ENCODE measurements around the gene UBTD2. TPM values are rescaled to one million over a fixed set of nuclear protein-coding genes. Genes with fewer than 3 reads are reported as not detected.

UBTD2 gene
- total RNA-seq, 1 donor from 2014 or later = 15.8 TPM

- Histone ChIP-seq H3K36me3 (no peaks in the 10 kb centered on the region), H3K27ac (no peak overlapping the region), H3K9me3 (no peaks in the 10 kb centered on the region), H3K4me1 (no peaks in the 10 kb centered on the region), H3K27me3 (ENCODE audit: low read depth) (no peaks in the 10 kb centered on the region), H3K4me3 (no peak overlapping the region)
- TF ChIP-seq CTCF (IDR thresholded peaks at IDR 0.05) = no peak
- ATAC-seq = no peak
- DNase-seq = no peak
- intact Hi-C loops (cut with DNase I) = no loop called here
These were observed 88.4 kb downstream of the UBTD2 start for GRCh38 chr5:172194985-172195774.

- intact Hi-C loops (cut with DNase I) = no loop called here
- no peaks in the 10 kb centered on the region for H3K9me3 ChIP-seq
- TF ChIP-seq CTCF (IDR thresholded peaks at IDR 0.05) = no peak
- no peaks in the 10 kb centered on the region for H3K27me3 ChIP-seq (ENCODE audit: low read depth)
- no peak within 1 kb of the TSS for H3K27ac ChIP-seq
- no peaks in the 10 kb centered on the region for H3K36me3 ChIP-seq
- H3K4me1 ChIP-seq = no peaks in the 10 kb centered on the region
- ATAC-seq (no peak), DNase-seq (no peak)
- H3K4me3 ChIP-seq = no peak within 1 kb of the TSS
These were observed 89.7 kb downstream of the UBTD2 start, which contains the start of gene EFCAB9 for GRCh38 chr5:172193872-172194271. Gene EFCAB9 (plus strand): TSS chr5:172194172. CDS start chr5:172194173, 1 bp downstream.

- H3K27ac ChIP-seq = no peak overlapping the region
- H3K4me3 ChIP-seq = no peak overlapping the region
- no peak for DNase-seq
- peaks cover 23% of the 10 kb centered on the region for H3K4me1 ChIP-seq
- no peak for ATAC-seq
- H3K9me3 ChIP-seq = no peaks in the 10 kb centered on the region
- no peaks in the 10 kb centered on the region for H3K27me3 ChIP-seq (ENCODE audit: low read depth)
- no peaks in the 10 kb centered on the region for H3K36me3 ChIP-seq
- no peak for TF ChIP-seq CTCF (IDR thresholded peaks at IDR 0.05)
- intact Hi-C loops (cut with DNase I) = no loop called here
These were observed 93.8 kb downstream of the UBTD2 start for GRCh38 chr5:172189693-172190296.

GRCh38 chr5:172188893-172189692 is 94.5 kb downstream of the UBTD2 start:
- Histone ChIP-seq H3K4me3 (peak overlapping the region; percentile 99), H3K4me1 (peaks cover 30% of the 10 kb centered on the region), H3K9me3 (no peaks in the 10 kb centered on the region), H3K27me3 (ENCODE audit: low read depth) (no peaks in the 10 kb centered on the region), H3K36me3 (no peaks in the 10 kb centered on the region), H3K27ac (peak overlapping the region; percentile 94)
- intact Hi-C loops (cut with DNase I) = no loop called here
- DNase-seq (no peak), ATAC-seq (no peak)
- TF ChIP-seq CTCF (IDR thresholded peaks at IDR 0.05) = peak; percentile 12

- peak; percentile 95 to 96 for ATAC-seq
- peak within 1 kb of the TSS; percentile 99 for H3K4me3 ChIP-seq
These were observed 95.3 kb downstream of the UBTD2 start, which contains the start of gene STK10 for GRCh38 chr5:172188033-172188892. Gene STK10 (minus strand): TSS chr5:172188224. CDS start chr5:172188042, 182 bp downstream.

More at GRCh38 chr5:172188033-172188892, 95.3 kb downstream of the UBTD2 start, which contains the start of gene STK10:
- DNase-seq = peak; percentile 95
- Histone ChIP-seq H3K4me1 (peaks cover 38% of the 10 kb centered on the region), H3K27me3 (ENCODE audit: low read depth) (no peaks in the 10 kb centered on the region), H3K36me3 (peaks cover 5% of the 10 kb centered on the region), H3K27ac (peak within 1 kb of the TSS; percentile 94), H3K9me3 (no peaks in the 10 kb centered on the region)
- TF ChIP-seq CTCF (IDR thresholded peaks at IDR 0.05) = peak; percentile 97
- intact Hi-C loops (cut with DNase I) = no loop called here

Measured in lower lobe of right lung (tissue), 2 donors.